HepG2 (cell line): Measurements from ENCODE around the gene PAQR5. TPM values are rescaled to one million over a fixed set of nuclear protein-coding genes. Genes with fewer than 3 reads are reported as not detected.

Experiments used
- ATAC-seq: fragments of 200-7000 bp; cut with Tn5 transposase; 3 replicates; pipeline ENCODE4 v1.9.1; 2020; ENCODE audit warnings: mild to moderate bottlenecking, moderate library complexity
- BruUV-seq: library from RNA; stranded (reverse); fragments of 400-500 nt; replicated peaks from 2 replicates; lab custom pipeline; 2021; lab: Mats Ljungman, UMichigan
- CTCF ChIA-PET: fragments of 300-600 bp; formaldehyde crosslinking; extraction: SDS; loops from one replicate; lab custom pipeline; 2021; ENCODE audit warnings: low total read pairs, inconsistent platforms, low intra/inter-chr PET ratio; lab: Yijun Ruan, JAX
- POLR2A ChIA-PET: fragments of 350-600 bp; sonication (Branson Sonifier 250); formaldehyde crosslinking; loops from one replicate; lab custom pipeline; 2020; ENCODE audit warnings: antibody characterized with exemption, inconsistent platforms; lab: Yijun Ruan, JAX
- DNase-seq: peaks from one replicate; pipeline ENCODE4 v3.0.0-alpha.2; 2015; ENCODE audit warnings: low spot score
- FAIRE-seq: peaks from 3 replicates; lab custom pipeline; 2011; peaks lifted over from hg19 to GRCh38; lab: Jason Lieb, UNC
- H2AFZ ChIP-seq: one replicate; pipeline ENCODE4 v1.6.1; 2011; ENCODE audit warnings: low read length, inconsistent platforms
- H3K27ac ChIP-seq: fragments of 300-600 bp; 3 replicates; pipeline ENCODE4 v1.8.0; 2011; ENCODE audit warnings: mixed run types, mild to moderate bottlenecking, mixed read lengths, low read length, inconsistent platforms; ENCODE audit not compliant: insufficient read depth; ENCODE audit errors: extremely low read length
- H3K27me3 ChIP-seq, 2 experiments: fragments of 200-600 bp in 1 of 2; 2 replicates in 1 of 2; 3 replicates in 1 of 2; pipeline versions ENCODE4 v1.6.0 to v1.8.0; 2011; ENCODE audit warnings: low read length in 2 of 2, mild to moderate bottlenecking in 2 of 2, moderate library complexity in 2 of 2, inconsistent platforms in 1 of 2; ENCODE audit not compliant: insufficient read depth in 2 of 2, control insufficient read depth in 1 of 2
- H3K36me3 ChIP-seq, 2 experiments: fragments of 200-600 bp in 1 of 2; replicated peaks in 1 of 2; 2 replicates in 1 of 2; 3 replicates in 1 of 2; pipeline versions ENCODE4 v1.5.1 to v1.8.0; 2011; ENCODE audit warnings: low read length in 2 of 2, inconsistent platforms in 1 of 2; ENCODE audit not compliant: insufficient read depth in 2 of 2, control insufficient read depth in 1 of 2
- H3K4me1 ChIP-seq: 2 replicates; pipeline ENCODE4 v1.5.1; 2012; ENCODE audit warnings: low read length, inconsistent platforms; ENCODE audit not compliant: insufficient read depth
- H3K4me2 ChIP-seq: 2 replicates; pipeline ENCODE4 v1.6.0; 2011; ENCODE audit warnings: low read depth, low read length, inconsistent platforms
- H3K4me3 ChIP-seq, 3 experiments: fragments of 200-600 bp in 1 of 3; sonication (generic), shearing (Covaris generic) in 1 of 3; replicated peaks in 1 of 3; 2 replicates each; pipeline ENCODE4 v1.5.1; 2011 to 2016; ENCODE audit warnings: low read length in 3 of 3, inconsistent platforms in 2 of 3, low read depth in 2 of 3, mild to moderate bottlenecking in 2 of 3, control low read depth in 1 of 3, mixed read lengths in 1 of 3; ENCODE audit not compliant: insufficient read depth in 1 of 3
- H3K79me2 ChIP-seq: one replicate; pipeline ENCODE4 v1.6.1; 2011; ENCODE audit warnings: low read length, inconsistent platforms; ENCODE audit not compliant: insufficient read depth
- H3K9ac ChIP-seq: 2 replicates; pipeline ENCODE4 v1.6.0; 2011; ENCODE audit warnings: mild to moderate bottlenecking, low read depth, low read length, inconsistent platforms; ENCODE audit not compliant: insufficient read depth
- H3K9me3 ChIP-seq: 2 replicates; pipeline ENCODE4 v1.5.1; 2012; ENCODE audit warnings: mild to moderate bottlenecking, low read length
- H4K20me1 ChIP-seq: 2 replicates; pipeline ENCODE4 v1.6.0; 2011; ENCODE audit warnings: inconsistent platforms, mild to moderate bottlenecking, low read length, moderate library complexity; ENCODE audit not compliant: insufficient read depth
- CBFB ChIP-seq: sonication (generic); formaldehyde crosslinking; IDR thresholded peaks from 2 replicates; pipeline ENCODE4 v1.4.0; 2020; ENCODE audit warnings: missing genetic modification reagents
- CENPT ChIP-seq: sonication (generic); formaldehyde crosslinking; IDR thresholded peaks from 2 replicates; pipeline ENCODE4 v1.8.0; 2022; ENCODE audit warnings: low read depth, mild to moderate bottlenecking, moderate library complexity, missing genetic modification reagents
- NR3C1 ChIP-seq: sonication (generic); formaldehyde crosslinking; IDR thresholded peaks from 2 replicates; pipeline ENCODE4 v1.4.0; 2020; ENCODE audit warnings: missing genetic modification reagents
- REXO4 ChIP-seq: sonication (generic); formaldehyde crosslinking; IDR thresholded peaks from 2 replicates; pipeline ENCODE4 v1.8.0; 2022; ENCODE audit warnings: missing genetic modification reagents, mild to moderate bottlenecking, borderline replicate concordance
- SIN3A ChIP-seq: IDR thresholded peaks from 2 replicates; pipeline ENCODE4 v1.6.1; 2011; ENCODE audit warnings: low read depth, mild to moderate bottlenecking, control low read depth, low read length, borderline replicate concordance
- SIN3B ChIP-seq: fragments of 150-350 bp; IDR thresholded peaks from 2 replicates; pipeline ENCODE4 v1.6.1; 2014; ENCODE audit warnings: low read length
- SKI ChIP-seq: fragments of 450-650 bp; IDR thresholded peaks from one replicate; pipeline ENCODE4 v1.6.1; 2018; ENCODE audit warnings: mild to moderate bottlenecking; ENCODE audit not compliant: partially characterized antibody
- STAT5B ChIP-seq: sonication (generic); formaldehyde crosslinking; IDR thresholded peaks from 2 replicates; pipeline ENCODE4 v1.4.0; 2020; ENCODE audit warnings: missing genetic modification reagents
- ZBTB34 ChIP-seq: sonication (generic); formaldehyde crosslinking; IDR thresholded peaks from 2 replicates; pipeline ENCODE4 v1.8.0; 2022; ENCODE audit warnings: mild to moderate bottlenecking, missing genetic modification reagents
- ZBTB4 ChIP-seq: sonication (generic); formaldehyde crosslinking; IDR thresholded peaks from 2 replicates; pipeline ENCODE4 v1.4.0; 2020; ENCODE audit warnings: missing genetic modification reagents, mild to moderate bottlenecking, borderline replicate concordance
- ZFP36L2 ChIP-seq: sonication (generic); formaldehyde crosslinking; IDR thresholded peaks from 2 replicates; pipeline ENCODE4 v1.4.0; 2020; ENCODE audit warnings: missing genetic modification reagents
- ZFP41 ChIP-seq: sonication (generic); formaldehyde crosslinking; IDR thresholded peaks from 2 replicates; pipeline ENCODE4 v1.4.0; 2020; ENCODE audit warnings: mild to moderate bottlenecking, missing genetic modification reagents, borderline replicate concordance
- ZNF136 ChIP-seq: sonication (generic); formaldehyde crosslinking; IDR thresholded peaks from 2 replicates; pipeline ENCODE4 v1.8.1; 2022; ENCODE audit warnings: low read depth, mild to moderate bottlenecking, moderate library complexity, missing genetic modification reagents
- ZNF275 ChIP-seq: sonication (generic); formaldehyde crosslinking; IDR thresholded peaks from 2 replicates; pipeline ENCODE4 v1.8.0; 2022; ENCODE audit warnings: missing genetic modification reagents, mild to moderate bottlenecking, inconsistent platforms, borderline replicate concordance
- ZNF367 ChIP-seq: sonication (generic); formaldehyde crosslinking; IDR thresholded peaks from 2 replicates; pipeline ENCODE4 v1.4.0; 2020; ENCODE audit warnings: missing genetic modification reagents, borderline replicate concordance
- ZNF501 ChIP-seq: sonication (generic); formaldehyde crosslinking; IDR thresholded peaks from 2 replicates; pipeline ENCODE4 v1.5.1; 2020; ENCODE audit warnings: mild to moderate bottlenecking, moderate library complexity, missing genetic modification reagents
- WGBS: methylation state at CpG from one replicate; pipeline ENCODE4 v1.1.6; 2017; ENCODE audit warnings: low lambda C conversion rate; 5-methylcytosine and 5-hydroxymethylcytosine counted together
- in situ Hi-C: cut with HindIII; loops from 2 replicates; pipeline ENCODE4 v1.10.0; 2017; ENCODE audit warnings: low pct_unique_long_range_greater_than_20kb; ENCODE audit not compliant: extremely low pct_ligation_motif_present
- intact Hi-C: fragments of 100-400 bp; cut with micrococcal nuclease; formaldehyde crosslinking; loops from one replicate; pipeline ENCODE4 v1.10.0; 2022; ENCODE audit not compliant: unreplicated experiment
- polyA plus RNA-seq, 8 experiments: library from polyadenylated mRNA; depleted of rRNA in 3 of 8; stranded (reverse) in 7 of 8; unstranded in 1 of 8; fragments of >200 nt; fragmentation: Illumina TruSeq in 4 of 8; extraction: Trizol in 4 of 8; gene quantifications; 2 replicates each; pipeline versions ENCODE4 v1.2.1 to v1.2.3, GENCODE V29; 2011 to 2016; ENCODE audit warnings: low read depth in 4 of 8, missing spikeins in 1 of 8, mixed read lengths in 1 of 8; ENCODE audit not compliant: insufficient read depth in 1 of 8
- total RNA-seq, 5 experiments: library from RNA; depleted of rRNA; stranded (reverse); fragments of >200 nt; fragmentation: Illumina TruSeq; extraction: Trizol; gene quantifications; 2 replicates each; pipeline ENCODE4 v1.2.3, GENCODE V29; 2016; ENCODE audit warnings: low read depth in 1 of 5

Gene PAQR5
- total and polyA plus RNA-seq, 2 of the 13 experiments (the other 11 are each of a cell fraction or from before 2014, with no cell fraction given), result 0.53 to 1.3 TPM

- FAIRE-seq (no peak), DNase-seq (no peak)
- in situ Hi-C loops, result no loop called here
- POLR2A ChIA-PET, result no interaction called here
- Histone ChIP-seq H3K36me3 (peaks cover 13 to 58% of the 10 kb centered on the region in 2 experiments), H3K4me3 (no peak overlapping the region)
- TF ChIP-seq ZNF275 (no peak), CBFB (no peak), ZFP36L2 (CRISPR knock-in tag) (no peak), ZNF501 (CRISPR knock-in tag) (no peak), SKI (no peak), ZNF367 (CRISPR knock-in tag) (no peak), NR3C1 (CRISPR knock-in tag) (no peak), SIN3B (no peak), REXO4 (no peak), ZFP41 (no peak), ZNF136 (CRISPR knock-in tag) (no peak), SIN3A (no peak), CENPT (no peak), ZBTB4 (CRISPR knock-in tag) (no peak), STAT5B (no peak), ZBTB34 (CRISPR knock-in tag) (no peak)
- TF ChIP-seq, all 625 proteins: peak for 0
- no peaks in the 10 kb centered on the region for H3K9me3 ChIP-seq
- H3K9ac ChIP-seq, result no peak overlapping the region
- BruUV-seq, result no TSS peak
- H4K20me1 ChIP-seq, result no peaks in the 10 kb centered on the region
- no peak overlapping the region for H3K4me2 ChIP-seq
- WGBS, result 95% methylated on average over 1 of the region's 1 CpG
- intact Hi-C loops, result no loop called here
- no peaks in the 10 kb centered on the region for H3K79me2 ChIP-seq
- no peak overlapping the region for H3K27ac ChIP-seq
- ATAC-seq, result no peak
- no peaks in the 10 kb centered on the region for H3K4me1 ChIP-seq
- CTCF ChIA-PET, result no interaction called here
- no peaks in the 10 kb centered on the region for H3K27me3 ChIP-seq
- no peak overlapping the region for H2AFZ ChIP-seq
Measured at GRCh38 chr15:69433831-69434230, 135.1 kb downstream of the PAQR5 start.
